Endothelial cell (in vitro differentiated cells): ENCODE measurements around the gene SASH1. TPM values are rescaled to one million over a fixed set of nuclear protein-coding genes. Genes with fewer than 3 reads are reported as not detected.
A peak's percentile ranks its signal among the peaks of the same experiment; 100 is the strongest.
"Not testable (repeated sequence)": the region's sequence is repeated elsewhere in the genome, so short reads cannot be mapped to it uniquely, and the experiment has no call there.

ENCODE experiments used
- DNase-seq: peaks from one replicate; pipeline ENCODE4 v3.0.0; 2021; ENCODE audit warnings: low spot score
- H3K27ac Mint-ChIP-seq: one replicate; pipeline ENCODE4 v1.8.0; 2021; ENCODE audit warnings: mixed read lengths, inconsistent platforms; ENCODE audit not compliant: unreplicated experiment
- H3K27me3 Mint-ChIP-seq: one replicate; pipeline ENCODE4 v1.8.0; 2021; ENCODE audit warnings: mild to moderate bottlenecking, moderate library complexity, mixed read lengths, inconsistent platforms; ENCODE audit not compliant: unreplicated experiment
- H3K36me3 Mint-ChIP-seq: one replicate; pipeline ENCODE4 v1.8.0; 2021; ENCODE audit warnings: mild to moderate bottlenecking, low read depth, mixed read lengths, inconsistent platforms; ENCODE audit not compliant: unreplicated experiment
- H3K4me1 Mint-ChIP-seq: one replicate; pipeline ENCODE4 v1.8.0; 2021; ENCODE audit warnings: mild to moderate bottlenecking, mixed read lengths, inconsistent platforms; ENCODE audit not compliant: unreplicated experiment
- H3K4me3 Mint-ChIP-seq: one replicate; pipeline ENCODE4 v1.8.0; 2021; ENCODE audit warnings: mild to moderate bottlenecking, mixed read lengths, inconsistent platforms; ENCODE audit not compliant: unreplicated experiment
- H3K9me3 Mint-ChIP-seq: one replicate; pipeline ENCODE4 v1.8.0; 2021; ENCODE audit warnings: mixed read lengths, inconsistent platforms; ENCODE audit not compliant: unreplicated experiment
- CTCF ChIP-seq: fragments of 200-600 bp; sonication (generic); IDR thresholded peaks from one replicate; pipeline ENCODE4 v1.5.0; 2021; ENCODE audit warnings: antibody characterized with exemption; ENCODE audit not compliant: unreplicated experiment
- total RNA-seq: library from RNA; stranded (reverse); fragmentation: NEBNext Ultra II Directional; extraction: Animal tissue kit (Norgen Biotek cat#: 25700); gene quantifications from one replicate; pipeline ENCODE4 v1.2.1, GENCODE V29; 2021; ENCODE audit not compliant: unreplicated experiment

SASH1 gene
- total RNA-seq, 1 donor from 2014 or later: 138 TPM

- Mint-ChIP-seq H3K27ac (no peak overlapping the region), H3K27me3 (peaks cover 2% of the 10 kb centered on the region), H3K4me1 (peaks cover 39% of the 10 kb centered on the region)
Measured at GRCh38 chr6:148374040-148374774, 31.6 kb downstream of the SASH1 start.

GRCh38 chr6:148375401-148375800 lies 32.8 kb downstream of the SASH1 start:
- H3K27ac Mint-ChIP-seq: no peak overlapping the region
- TF ChIP-seq CTCF: no peak
- peaks cover 2% of the 10 kb centered on the region for H3K27me3 Mint-ChIP-seq
- no peaks in the 10 kb centered on the region for H3K9me3 Mint-ChIP-seq
- H3K36me3 Mint-ChIP-seq: peaks cover 26% of the 10 kb centered on the region
- H3K4me3 Mint-ChIP-seq: no peak overlapping the region
- H3K4me1 Mint-ChIP-seq: peaks cover 49% of the 10 kb centered on the region
- no peak for DNase-seq

More at GRCh38 chr6:148374040-148374774, 31.6 kb downstream of the SASH1 start:
- no peak for DNase-seq
- no peak overlapping the region for H3K4me3 Mint-ChIP-seq
- TF ChIP-seq CTCF: no peak
- H3K36me3 Mint-ChIP-seq: peaks cover 18% of the 10 kb centered on the region
- H3K9me3 Mint-ChIP-seq: no peaks in the 10 kb centered on the region

GRCh38 chr6:148379481-148379880 lies 36.8 kb downstream of the SASH1 start:
- Mint-ChIP-seq H3K27me3 (no peaks in the 10 kb centered on the region), H3K27ac (peak overlapping the region; percentile 74), H3K9me3 (no peaks in the 10 kb centered on the region), H3K4me3 (no peak overlapping the region), H3K36me3 (peaks cover 31% of the 10 kb centered on the region), H3K4me1 (peaks cover 49% of the 10 kb centered on the region)
- DNase-seq: no peak
- TF ChIP-seq CTCF: no peak

GRCh38 chr6:148379966-148380713 lies 37.5 kb downstream of the SASH1 start:
- H3K27ac Mint-ChIP-seq: peak overlapping the region; percentile 74
- H3K36me3 Mint-ChIP-seq: peaks cover 29% of the 10 kb centered on the region
- H3K9me3 Mint-ChIP-seq: no peaks in the 10 kb centered on the region
- TF ChIP-seq CTCF: no peak
- peaks cover 53% of the 10 kb centered on the region for H3K4me1 Mint-ChIP-seq
- no peak for DNase-seq
- H3K27me3 Mint-ChIP-seq: no peaks in the 10 kb centered on the region
- H3K4me3 Mint-ChIP-seq: no peak overlapping the region

GRCh38 chr6:148382051-148382450 lies 39.4 kb downstream of the SASH1 start:
- H3K9me3 Mint-ChIP-seq, H3K27ac Mint-ChIP-seq, H3K27me3 Mint-ChIP-seq, DNase-seq, H3K4me3 Mint-ChIP-seq: not testable (repeated sequence)
- Mint-ChIP-seq H3K36me3 (peaks cover 22% of the 10 kb centered on the region), H3K4me1 (peaks cover 61% of the 10 kb centered on the region)
